IMR-90 (cell line): ENCODE data around the gene SH2D6. TPM values are rescaled to one million over a fixed set of nuclear protein-coding genes. Genes with fewer than 3 reads are reported as not detected.

ENCODE experiments used
- ATAC-seq: fragments of 200-7000 bp; cut with Tn5 transposase; 2 replicates; pipeline ENCODE4 v1.9.1; 2020; ENCODE audit warnings: low read depth, mild to moderate bottlenecking, moderate library complexity
- BruUV-seq: library from RNA; stranded (reverse); fragments of 400-500 nt; replicated peaks from 2 replicates; lab custom pipeline; 2021; lab: Mats Ljungman, UMichigan
- CTCF ChIA-PET: fragments of 300-600 bp; formaldehyde crosslinking; extraction: SDS; loops from one replicate; lab custom pipeline; 2021; ENCODE audit warnings: antibody characterized with exemption; lab: Yijun Ruan, JAX
- POLR2A ChIA-PET: fragments of 300-600 bp; sonication (Branson Sonifier 250); formaldehyde crosslinking; loops from one replicate; lab custom pipeline; 2022; ENCODE audit warnings: antibody characterized with exemption; ENCODE audit not compliant: unreplicated experiment; lab: Charles Lee
- DNase-seq: peaks from one replicate; pipeline ENCODE4 v3.0.0; 2013
- H2AFZ ChIP-seq: replicated peaks from 2 replicates; pipeline ENCODE3; 2013; ENCODE audit warnings: low read length, mild to moderate bottlenecking; ENCODE audit not compliant: poor library complexity
- H2AK5ac ChIP-seq: 2 replicates; pipeline ENCODE4 v1.6.1; 2013; ENCODE audit warnings: low read depth, low read length, inconsistent platforms
- H2AK9ac ChIP-seq: replicated peaks from 2 replicates; pipeline ENCODE3; 2013; ENCODE audit warnings: mild to moderate bottlenecking, low read depth, low read length, moderate library complexity; ENCODE audit not compliant: poor library complexity
- H2BK120ac ChIP-seq: 2 replicates; pipeline ENCODE4 v1.6.1; 2013; ENCODE audit warnings: low read depth, low read length, inconsistent platforms
- H2BK15ac ChIP-seq: 3 replicates; pipeline ENCODE4 v1.6.1; 2013; ENCODE audit warnings: low read depth, low read length, inconsistent platforms
- H2BK20ac ChIP-seq: 2 replicates; pipeline ENCODE4 v1.6.1; 2013; ENCODE audit warnings: low read depth, mild to moderate bottlenecking, inconsistent platforms, low read length, moderate library complexity
- H2BK5ac ChIP-seq: 2 replicates; pipeline ENCODE4 v1.6.1; 2013; ENCODE audit warnings: mild to moderate bottlenecking, low read depth, low read length, inconsistent platforms; ENCODE audit not compliant: poor library complexity, severe bottlenecking
- H3K14ac ChIP-seq: replicated peaks from 2 replicates; pipeline ENCODE4 v1.6.1; 2013; ENCODE audit warnings: low read depth, low read length, inconsistent platforms
- H3K18ac ChIP-seq: 2 replicates; pipeline ENCODE4 v1.6.1; 2013; ENCODE audit warnings: low read depth, low read length, control low read depth
- H3K23ac ChIP-seq: 2 replicates; pipeline ENCODE4 v1.6.1; 2013; ENCODE audit warnings: low read depth, low read length, inconsistent platforms
- H3K27ac ChIP-seq: 2 replicates; pipeline ENCODE4 v1.5.1; 2013; ENCODE audit warnings: mild to moderate bottlenecking, control low read depth, low read length; ENCODE audit not compliant: insufficient read depth
- H3K27me3 ChIP-seq: 2 replicates; pipeline ENCODE4 v1.6.1; 2013; ENCODE audit warnings: low read length; ENCODE audit not compliant: control insufficient read depth, insufficient read depth
- H3K36me3 ChIP-seq: 2 replicates; pipeline ENCODE4 v1.6.1; 2013; ENCODE audit warnings: low read length, mixed read lengths; ENCODE audit not compliant: control insufficient read depth, insufficient read depth
- H3K4ac ChIP-seq: 2 replicates; pipeline ENCODE4 v1.6.1; 2013; ENCODE audit warnings: low read depth, low read length, inconsistent platforms
- H3K4me1 ChIP-seq: 2 replicates; pipeline ENCODE4 v1.6.1; 2013; ENCODE audit warnings: low read length, mixed read lengths; ENCODE audit not compliant: control insufficient read depth, insufficient read depth
- H3K4me2 ChIP-seq: 2 replicates; pipeline ENCODE4 v1.6.1; 2013; ENCODE audit warnings: low read depth, mild to moderate bottlenecking, control low read depth, low read length, moderate library complexity
- H3K4me3 ChIP-seq: 2 replicates; pipeline ENCODE4 v1.5.1; 2013; ENCODE audit warnings: low read depth, mild to moderate bottlenecking, control low read depth, low read length, moderate library complexity; ENCODE audit not compliant: insufficient read depth
- H3K56ac ChIP-seq: 2 replicates; pipeline ENCODE4 v1.6.1; 2013; ENCODE audit warnings: low read length, inconsistent platforms; ENCODE audit not compliant: insufficient read depth; ENCODE audit errors: extremely low read depth
- H3K79me1 ChIP-seq, 2 experiments: 2 replicates each; pipeline ENCODE4 v1.6.1; 2013; ENCODE audit warnings: low read length in 2 of 2, inconsistent platforms in 1 of 2, low read depth in 1 of 2
- H3K9ac ChIP-seq: 2 replicates; pipeline ENCODE4 v1.6.1; 2013; ENCODE audit warnings: low read depth, low read length, control low read depth
- H3K9me1 ChIP-seq: 2 replicates; pipeline ENCODE4 v1.6.1; 2013; ENCODE audit warnings: low read length, inconsistent platforms; ENCODE audit not compliant: insufficient read depth
- H3K9me3 ChIP-seq: 2 replicates; pipeline ENCODE4 v1.6.1; 2013; ENCODE audit warnings: low read length; ENCODE audit not compliant: control insufficient read depth, insufficient read depth
- H4K20me1 ChIP-seq: 2 replicates; pipeline ENCODE4 v1.6.1; 2013; ENCODE audit warnings: low read length, inconsistent platforms; ENCODE audit not compliant: insufficient read depth
- H4K5ac ChIP-seq: 2 replicates; pipeline ENCODE4 v1.6.1; 2013; ENCODE audit warnings: mild to moderate bottlenecking, low read depth, low read length, control low read depth
- H4K8ac ChIP-seq, 2 experiments: 2 replicates each; pipeline ENCODE4 v1.6.1; 2013; ENCODE audit warnings: low read depth in 2 of 2, low read length in 2 of 2, control low read depth in 1 of 2, inconsistent platforms in 1 of 2
- H4K91ac ChIP-seq: 2 replicates; pipeline ENCODE4 v1.6.1; 2013; ENCODE audit warnings: low read depth, low read length, inconsistent platforms; ENCODE audit not compliant: insufficient read depth
- CEBPB ChIP-seq: IDR thresholded peaks from 2 replicates; pipeline ENCODE4 v1.6.1; 2012; ENCODE audit warnings: low read depth, low read length, improper control_type of control experiment
- CHD1 ChIP-seq: IDR thresholded peaks from 2 replicates; pipeline ENCODE4 v1.6.1; 2012; ENCODE audit warnings: low read depth, low read length, improper control_type of control experiment
- FOS ChIP-seq: fragments of 150-350 bp; IDR thresholded peaks from 2 replicates; pipeline ENCODE4 v1.6.1; 2016; ENCODE audit warnings: low read depth, low read length
- MAFK ChIP-seq: IDR thresholded peaks from 2 replicates; pipeline ENCODE4 v1.6.1; 2012; ENCODE audit warnings: low read depth, low read length, improper control_type of control experiment
- MXI1 ChIP-seq: IDR thresholded peaks from 2 replicates; pipeline ENCODE4 v1.6.1; 2012; ENCODE audit warnings: low read depth, mild to moderate bottlenecking, low read length, moderate library complexity, borderline replicate concordance
- POLR2A ChIP-seq: IDR thresholded peaks from 2 replicates; pipeline ENCODE4 v1.6.1; 2012; ENCODE audit warnings: mild to moderate bottlenecking, low read depth, low read length
- RAD21 ChIP-seq: IDR thresholded peaks from 2 replicates; pipeline ENCODE4 v1.6.1; 2012; ENCODE audit warnings: low read length, improper control_type of control experiment
- RCOR1 ChIP-seq: IDR thresholded peaks from 2 replicates; pipeline ENCODE4 v1.6.1; 2012; ENCODE audit warnings: mild to moderate bottlenecking, low read length, improper control_type of control experiment; ENCODE audit not compliant: insufficient replicate concordance
- WGBS, 2 experiments: methylation state at CpG; one replicate each; pipeline versions ENCODE4 v1.1.5 to v1.1.7; 2013; ENCODE audit warnings: missing lambda C conversion rate in 2 of 2; ENCODE audit not compliant: insufficient read length in 1 of 2; ENCODE audit errors: extremely low coverage in 2 of 2; 5-methylcytosine and 5-hydroxymethylcytosine counted together
- dilution Hi-C: fragments of 300-500 bp; cut with HindIII; formaldehyde crosslinking; loops from one replicate; pipeline ENCODE4 v1.14.3; 2018; ENCODE audit warnings: low sequenced_read_pairs; ENCODE audit not compliant: unreplicated experiment
- in situ Hi-C: fragments of 300-500 bp; cut with MboI; formaldehyde crosslinking; loops from 3 replicates; pipeline ENCODE4 v1.14.3; 2019; ENCODE audit warnings: low sequenced_read_pairs, inconsistent platforms, mixed read lengths
- intact Hi-C: fragments of 100-400 bp; cut with micrococcal nuclease; formaldehyde crosslinking; loops from 2 replicates; pipeline ENCODE4 v1.10.0; 2022
- polyA plus RNA-seq, 3 experiments: library from polyadenylated mRNA; depleted of rRNA; stranded (reverse); fragments of >200 nt; gene quantifications; 2 replicates each; pipeline ENCODE4 v1.2.3, GENCODE V29; 2012; ENCODE audit warnings: low replicate concordance in 1 of 3
- total RNA-seq: library from RNA; depleted of rRNA; stranded (reverse); fragments of >200 nt; gene quantifications from 2 replicates; pipeline ENCODE4 v1.2.3, GENCODE V29; 2012
- TF ChIP-seq, protein P1 (sequence below): fragments of 150-350 bp; IDR thresholded peaks from 2 replicates; pipeline ENCODE4 v1.6.1; 2016; ENCODE audit warnings: low read depth, mild to moderate bottlenecking, low read length, moderate library complexity, borderline replicate concordance
- TF ChIP-seq, protein P2 (sequence below): conservative IDR thresholded peaks from 2 replicates; pipeline ENCODE4 v1.5.1; 2012; ENCODE audit warnings: mild to moderate bottlenecking, low read depth, low read length, improper control_type of control experiment
- TF ChIP-seq, protein P3 (sequence below): fragments of 150-350 bp; IDR thresholded peaks from 2 replicates; pipeline ENCODE4 v1.6.1; 2017; ENCODE audit warnings: mild to moderate bottlenecking, antibody characterized with exemption, low read length, low read depth

Gene SH2D6
- total and polyA plus RNA-seq, 2 of the 4 experiments (the other 2 are of a cell fraction): 0.32 to 0.36 TPM

DNA sequence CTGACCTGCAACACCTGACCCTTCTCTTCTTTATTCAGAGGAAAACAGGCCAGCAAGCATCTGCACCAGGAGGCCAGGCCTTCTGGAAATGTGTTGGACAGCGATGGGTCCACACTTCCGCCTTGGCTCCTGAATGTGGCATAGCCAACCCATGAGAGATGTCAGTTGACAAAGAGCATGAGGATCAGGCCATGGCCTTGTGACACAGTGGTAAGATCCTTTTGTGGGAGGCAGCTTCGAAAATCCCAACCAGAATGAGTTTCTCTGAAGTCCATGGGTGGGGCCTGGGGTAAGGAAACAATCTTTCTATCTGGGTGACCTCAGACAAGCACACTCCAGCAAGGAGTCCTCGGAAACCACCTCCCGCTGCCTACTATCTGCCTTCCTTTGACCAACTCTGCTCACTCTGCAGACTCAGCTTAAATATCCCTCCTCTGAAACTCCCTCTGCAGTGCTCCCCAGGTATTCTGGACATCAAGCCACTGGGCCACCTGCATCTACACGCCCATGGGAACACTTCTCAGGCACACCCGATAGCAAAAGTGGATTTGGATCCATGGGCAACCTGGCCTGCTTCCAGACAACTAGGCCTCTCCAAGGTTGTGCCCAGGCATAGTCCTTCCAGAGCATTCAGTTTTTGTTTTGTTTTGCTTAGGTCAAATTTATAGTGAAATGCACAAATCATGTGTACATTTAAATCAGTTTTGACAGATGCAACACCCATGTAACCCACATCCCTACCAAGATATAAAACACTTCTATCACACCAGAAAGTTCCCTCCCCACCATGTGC lies 3.6 kb upstream of the SH2D6 start (continued):
- TF ChIP-seq MAFK: no peak

DNA sequence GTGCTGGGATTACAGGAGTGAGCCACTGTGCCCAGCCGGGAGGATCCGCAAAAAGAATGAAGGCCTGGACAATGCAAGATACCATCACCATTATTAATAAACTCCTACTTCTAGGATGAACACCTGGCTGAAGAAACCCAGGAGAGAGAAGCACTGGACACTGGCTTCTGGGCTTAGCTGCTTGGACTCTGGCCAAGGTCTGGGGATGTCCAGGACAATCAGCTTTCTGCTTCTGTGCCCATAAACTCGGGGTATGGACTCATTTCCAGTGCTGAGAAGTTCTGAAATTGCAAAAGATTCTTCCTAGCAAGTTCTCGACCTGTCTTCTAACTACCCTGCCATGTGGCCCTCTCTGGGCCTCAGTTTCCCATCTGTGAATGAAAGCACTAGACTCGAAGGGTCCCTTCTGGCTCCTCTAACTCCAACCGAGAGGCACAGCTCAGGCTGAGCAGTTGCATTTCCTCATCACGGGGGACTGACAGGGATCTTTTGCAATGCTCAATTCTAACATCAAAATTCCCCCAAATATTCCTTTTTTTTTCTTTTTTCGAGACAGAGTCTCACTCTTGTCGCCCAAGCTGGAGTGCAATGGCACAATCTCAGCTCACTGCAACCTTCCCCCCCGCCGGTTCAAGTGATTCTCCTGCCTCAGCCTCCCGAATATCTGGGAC lies 2.4 kb upstream of the SH2D6 start:
- no peak overlapping the region for H4K8ac ChIP-seq
- H3K9ac ChIP-seq: no peak overlapping the region
- peaks cover 23% of the 10 kb centered on the region for H3K4me1 ChIP-seq
- no peak overlapping the region for H4K5ac ChIP-seq
- no peak overlapping the region for H3K4me2 ChIP-seq
- H4K20me1 ChIP-seq: no peaks in the 10 kb centered on the region
- dilution Hi-C loops: no loop called here
- H3K56ac ChIP-seq: no peak overlapping the region
- no peak overlapping the region for H2AFZ ChIP-seq
- H3K9me1 ChIP-seq: peaks cover 11% of the 10 kb centered on the region
- CTCF ChIA-PET: interaction anchor here (0.8 kb wide), 1 partner anchor 136 kb away, joined by 4 read pairs; no protein-coding TSS in a partner anchor
- no peaks in the 10 kb centered on the region for H3K27me3 ChIP-seq
- H3K27ac ChIP-seq: no peak overlapping the region
- H3K9me3 ChIP-seq: no peaks in the 10 kb centered on the region
- peaks cover 6 to 50% of the 10 kb centered on the region in 2 experiments; a peak in 3 of 4 replicates for H3K79me1 ChIP-seq
- H2AK5ac ChIP-seq: no peak overlapping the region
- WGBS, 2 experiments: 84% methylated on average over 4 of the region's 12 CpGs; no CpG with 5 or more reads in 1 of the 2 experiments
- H3K14ac ChIP-seq: no peak overlapping the region
- intact Hi-C loops: no loop called here
- H2AK9ac ChIP-seq: no peak overlapping the region
- no peak for DNase-seq
- POLR2A ChIA-PET: no interaction called here
- no peak for ATAC-seq
- H2BK20ac ChIP-seq: no peak overlapping the region
- no peak overlapping the region for H2BK5ac ChIP-seq
- H2BK15ac ChIP-seq: no peak overlapping the region
- H3K4ac ChIP-seq: no peak overlapping the region
- no peak overlapping the region for H3K4me3 ChIP-seq
- BruUV-seq: no TSS peak
- H3K18ac ChIP-seq: no peak overlapping the region
- H3K36me3 ChIP-seq: no peaks in the 10 kb centered on the region
- H3K23ac ChIP-seq: no peak overlapping the region
- in situ Hi-C loops: no loop called here
- H2BK120ac ChIP-seq: no peak overlapping the region
- no peak overlapping the region for H4K91ac ChIP-seq
- TF ChIP-seq CEBPB (no peak), FOS (no peak), RAD21 (no peak), MAFK (no peak), MXI1 (no peak), POLR2A (no peak), CHD1 (no peak), RCOR1 (no peak)
- TF ChIP-seq, protein P1, sequence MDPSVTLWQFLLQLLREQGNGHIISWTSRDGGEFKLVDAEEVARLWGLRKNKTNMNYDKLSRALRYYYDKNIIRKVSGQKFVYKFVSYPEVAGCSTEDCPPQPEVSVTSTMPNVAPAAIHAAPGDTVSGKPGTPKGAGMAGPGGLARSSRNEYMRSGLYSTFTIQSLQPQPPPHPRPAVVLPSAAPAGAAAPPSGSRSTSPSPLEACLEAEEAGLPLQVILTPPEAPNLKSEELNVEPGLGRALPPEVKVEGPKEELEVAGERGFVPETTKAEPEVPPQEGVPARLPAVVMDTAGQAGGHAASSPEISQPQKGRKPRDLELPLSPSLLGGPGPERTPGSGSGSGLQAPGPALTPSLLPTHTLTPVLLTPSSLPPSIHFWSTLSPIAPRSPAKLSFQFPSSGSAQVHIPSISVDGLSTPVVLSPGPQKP: no peak
- TF ChIP-seq, protein P2, sequence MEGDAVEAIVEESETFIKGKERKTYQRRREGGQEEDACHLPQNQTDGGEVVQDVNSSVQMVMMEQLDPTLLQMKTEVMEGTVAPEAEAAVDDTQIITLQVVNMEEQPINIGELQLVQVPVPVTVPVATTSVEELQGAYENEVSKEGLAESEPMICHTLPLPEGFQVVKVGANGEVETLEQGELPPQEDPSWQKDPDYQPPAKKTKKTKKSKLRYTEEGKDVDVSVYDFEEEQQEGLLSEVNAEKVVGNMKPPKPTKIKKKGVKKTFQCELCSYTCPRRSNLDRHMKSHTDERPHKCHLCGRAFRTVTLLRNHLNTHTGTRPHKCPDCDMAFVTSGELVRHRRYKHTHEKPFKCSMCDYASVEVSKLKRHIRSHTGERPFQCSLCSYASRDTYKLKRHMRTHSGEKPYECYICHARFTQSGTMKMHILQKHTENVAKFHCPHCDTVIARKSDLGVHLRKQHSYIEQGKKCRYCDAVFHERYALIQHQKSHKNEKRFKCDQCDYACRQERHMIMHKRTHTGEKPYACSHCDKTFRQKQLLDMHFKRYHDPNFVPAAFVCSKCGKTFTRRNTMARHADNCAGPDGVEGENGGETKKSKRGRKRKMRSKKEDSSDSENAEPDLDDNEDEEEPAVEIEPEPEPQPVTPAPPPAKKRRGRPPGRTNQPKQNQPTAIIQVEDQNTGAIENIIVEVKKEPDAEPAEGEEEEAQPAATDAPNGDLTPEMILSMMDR: no peak
- TF ChIP-seq, protein P3, sequence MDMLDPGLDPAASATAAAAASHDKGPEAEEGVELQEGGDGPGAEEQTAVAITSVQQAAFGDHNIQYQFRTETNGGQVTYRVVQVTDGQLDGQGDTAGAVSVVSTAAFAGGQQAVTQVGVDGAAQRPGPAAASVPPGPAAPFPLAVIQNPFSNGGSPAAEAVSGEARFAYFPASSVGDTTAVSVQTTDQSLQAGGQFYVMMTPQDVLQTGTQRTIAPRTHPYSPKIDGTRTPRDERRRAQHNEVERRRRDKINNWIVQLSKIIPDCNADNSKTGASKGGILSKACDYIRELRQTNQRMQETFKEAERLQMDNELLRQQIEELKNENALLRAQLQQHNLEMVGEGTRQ: no peak
